B cell (primary cell): Measurements from ENCODE around the gene CCDC107.

Experiments used
- EZH2 ChIP-seq: IDR thresholded peaks from 2 replicates; pipeline ENCODE4 v1.6.1; 2012; ENCODE audit warnings: borderline replicate concordance, low read depth, mild to moderate bottlenecking, moderate library complexity, low read length; ENCODE audit not compliant: insufficient read depth, poor library complexity, severe bottlenecking
- TF ChIP-seq, protein P1 (sequence below): fragments of 200-600 bp; IDR thresholded peaks from one replicate; pipeline ENCODE4 v1.8.0; 2022; ENCODE audit warnings: antibody characterized with exemption, mild to moderate bottlenecking

DNA sequence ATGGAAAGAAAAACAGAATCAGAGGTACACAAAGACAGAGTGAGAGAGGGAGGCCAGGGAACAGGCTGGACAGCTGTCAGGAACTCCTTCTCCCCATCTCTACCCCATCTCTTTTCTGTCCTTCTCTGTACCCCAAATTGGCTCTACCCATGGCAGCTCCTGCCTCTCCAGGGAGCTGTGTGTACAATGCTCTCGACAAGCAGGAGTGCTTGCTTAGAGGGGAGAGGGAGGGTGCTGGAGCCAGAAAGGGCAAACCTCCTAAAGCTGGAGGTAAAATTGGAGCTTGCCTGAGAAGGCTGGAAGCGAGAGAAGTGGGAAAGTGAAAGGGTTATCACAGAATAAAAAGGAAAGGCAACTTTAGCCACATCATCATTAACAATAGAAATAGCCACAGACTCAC is 25.2 kb downstream of the CCDC107 start:
- no peak for TF ChIP-seq EZH2
- TF ChIP-seq, protein P1, sequence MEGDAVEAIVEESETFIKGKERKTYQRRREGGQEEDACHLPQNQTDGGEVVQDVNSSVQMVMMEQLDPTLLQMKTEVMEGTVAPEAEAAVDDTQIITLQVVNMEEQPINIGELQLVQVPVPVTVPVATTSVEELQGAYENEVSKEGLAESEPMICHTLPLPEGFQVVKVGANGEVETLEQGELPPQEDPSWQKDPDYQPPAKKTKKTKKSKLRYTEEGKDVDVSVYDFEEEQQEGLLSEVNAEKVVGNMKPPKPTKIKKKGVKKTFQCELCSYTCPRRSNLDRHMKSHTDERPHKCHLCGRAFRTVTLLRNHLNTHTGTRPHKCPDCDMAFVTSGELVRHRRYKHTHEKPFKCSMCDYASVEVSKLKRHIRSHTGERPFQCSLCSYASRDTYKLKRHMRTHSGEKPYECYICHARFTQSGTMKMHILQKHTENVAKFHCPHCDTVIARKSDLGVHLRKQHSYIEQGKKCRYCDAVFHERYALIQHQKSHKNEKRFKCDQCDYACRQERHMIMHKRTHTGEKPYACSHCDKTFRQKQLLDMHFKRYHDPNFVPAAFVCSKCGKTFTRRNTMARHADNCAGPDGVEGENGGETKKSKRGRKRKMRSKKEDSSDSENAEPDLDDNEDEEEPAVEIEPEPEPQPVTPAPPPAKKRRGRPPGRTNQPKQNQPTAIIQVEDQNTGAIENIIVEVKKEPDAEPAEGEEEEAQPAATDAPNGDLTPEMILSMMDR: no peak
